Neuronal stem cell (in vitro differentiated cells): ENCODE data around the gene MTA1.
A peak's percentile ranks its signal among the peaks of the same experiment; 100 is the strongest.

ENCODE experiments used
- DNase-seq: peaks from one replicate; pipeline ENCODE4 v3.0.0-alpha.2; 2013; ENCODE audit warnings: low spot score
- H2AFZ ChIP-seq: one replicate; pipeline ENCODE4 v1.6.1; 2013; ENCODE audit warnings: mild to moderate bottlenecking, low read length, inconsistent platforms
- H2AK5ac ChIP-seq: 2 replicates; pipeline ENCODE4 v1.6.1; 2013; ENCODE audit warnings: low read depth, mild to moderate bottlenecking, inconsistent platforms, low read length, moderate library complexity, mixed read lengths
- H2BK120ac ChIP-seq: 2 replicates; pipeline ENCODE4 v1.6.1; 2013; ENCODE audit warnings: low read depth, mild to moderate bottlenecking, inconsistent platforms, low read length, moderate library complexity, mixed read lengths
- H2BK12ac ChIP-seq: one replicate; pipeline ENCODE4 v1.6.1; 2013; ENCODE audit warnings: low read length, inconsistent platforms
- H2BK15ac ChIP-seq: 2 replicates; pipeline ENCODE4 v1.6.1; 2013; ENCODE audit warnings: mild to moderate bottlenecking, low read length, inconsistent platforms, mixed read lengths
- H2BK5ac ChIP-seq: one replicate; pipeline ENCODE4 v1.6.1; 2013; ENCODE audit warnings: inconsistent platforms, mild to moderate bottlenecking, low read length, moderate library complexity
- H3K14ac ChIP-seq: one replicate; pipeline ENCODE4 v1.6.1; 2013; ENCODE audit warnings: low read length, inconsistent platforms
- H3K18ac ChIP-seq: 2 replicates; pipeline ENCODE4 v1.6.1; 2013; ENCODE audit warnings: low read length, inconsistent platforms
- H3K23ac ChIP-seq: 2 replicates; pipeline ENCODE4 v1.6.1; 2013; ENCODE audit warnings: low read depth, mild to moderate bottlenecking, mixed read lengths, low read length, inconsistent platforms; ENCODE audit not compliant: poor library complexity
- H3K27ac ChIP-seq: replicated peaks from 3 replicates; pipeline ENCODE4 v1.5.1; 2013; ENCODE audit warnings: low read length, inconsistent platforms
- H3K27me3 ChIP-seq, 3 experiments: 2 replicates each; pipeline ENCODE4 v1.6.1; 2013; ENCODE audit warnings: low read length in 3 of 3, mild to moderate bottlenecking in 2 of 3, inconsistent platforms in 1 of 3, low read depth in 1 of 3, mixed read lengths in 1 of 3, moderate library complexity in 1 of 3; ENCODE audit not compliant: control insufficient read depth in 3 of 3, insufficient read depth in 3 of 3
- H3K36me3 ChIP-seq, 2 donors: replicated peaks in 1 of 2; 2 replicates each; pipeline ENCODE4 v1.6.1; 2013; ENCODE audit warnings: low read length in 2 of 2; ENCODE audit not compliant: control insufficient read depth in 2 of 2, insufficient read depth in 2 of 2
- H3K4ac ChIP-seq: 2 replicates; pipeline ENCODE4 v1.6.1; 2013; ENCODE audit warnings: inconsistent platforms, mild to moderate bottlenecking, low read length, moderate library complexity
- H3K4me1 ChIP-seq, 2 donors: 1 replicate in 1 of 2; 2 replicates in 1 of 2; pipeline ENCODE4 v1.6.1; 2013; ENCODE audit warnings: low read length in 2 of 2, low read depth in 1 of 2; ENCODE audit not compliant: control insufficient read depth in 2 of 2, insufficient read depth in 1 of 2
- H3K4me2 ChIP-seq: one replicate; pipeline ENCODE4 v1.6.1; 2013; ENCODE audit warnings: mild to moderate bottlenecking, low read length, inconsistent platforms; ENCODE audit not compliant: insufficient read depth, poor library complexity, severe bottlenecking
- H3K4me3 ChIP-seq, 2 donors: 2 replicates each; pipeline ENCODE4 v1.5.1; 2013; ENCODE audit warnings: low read length in 2 of 2, mild to moderate bottlenecking in 2 of 2, inconsistent platforms in 1 of 2, moderate library complexity in 1 of 2
- H3K79me1 ChIP-seq: one replicate; pipeline ENCODE4 v1.6.1; 2013; ENCODE audit warnings: low read depth, mild to moderate bottlenecking, inconsistent platforms, low read length, moderate library complexity
- H3K9ac ChIP-seq: one replicate; pipeline ENCODE4 v1.6.1; 2013; ENCODE audit warnings: mild to moderate bottlenecking, low read depth, low read length, inconsistent platforms; ENCODE audit not compliant: poor library complexity
- H3K9me3 ChIP-seq, 2 donors: replicated peaks in 1 of 2; 2 replicates each; pipeline versions ENCODE3 to v1.6.1; 2013; ENCODE audit warnings: low read length in 2 of 2, mild to moderate bottlenecking in 2 of 2, inconsistent platforms in 1 of 2, low read depth in 1 of 2, mixed read lengths in 1 of 2, moderate library complexity in 1 of 2; ENCODE audit not compliant: control insufficient read depth in 2 of 2, insufficient read depth in 1 of 2
- H4K8ac ChIP-seq: one replicate; pipeline ENCODE4 v1.6.1; 2013; ENCODE audit warnings: low read depth, mild to moderate bottlenecking, inconsistent platforms, low read length, moderate library complexity
- H4K91ac ChIP-seq: one replicate; pipeline ENCODE4 v1.6.1; 2013; ENCODE audit warnings: low read length, low read depth, mild to moderate bottlenecking, inconsistent platforms; ENCODE audit not compliant: poor library complexity
- WGBS, 2 donors: extraction: QIAGEN DNeasy Blood & Tissue Kit; methylation state at CpG; one replicate each; pipeline ENCODE4 v1.1.7; 2013; ENCODE audit warnings: missing lambda C conversion rate in 2 of 2, mixed read lengths in 1 of 2; ENCODE audit not compliant: insufficient read length in 2 of 2, insufficient replicate concordance in 1 of 2; ENCODE audit errors: extremely low coverage in 2 of 2; 5-methylcytosine and 5-hydroxymethylcytosine counted together

The MTA1 gene

DNA sequence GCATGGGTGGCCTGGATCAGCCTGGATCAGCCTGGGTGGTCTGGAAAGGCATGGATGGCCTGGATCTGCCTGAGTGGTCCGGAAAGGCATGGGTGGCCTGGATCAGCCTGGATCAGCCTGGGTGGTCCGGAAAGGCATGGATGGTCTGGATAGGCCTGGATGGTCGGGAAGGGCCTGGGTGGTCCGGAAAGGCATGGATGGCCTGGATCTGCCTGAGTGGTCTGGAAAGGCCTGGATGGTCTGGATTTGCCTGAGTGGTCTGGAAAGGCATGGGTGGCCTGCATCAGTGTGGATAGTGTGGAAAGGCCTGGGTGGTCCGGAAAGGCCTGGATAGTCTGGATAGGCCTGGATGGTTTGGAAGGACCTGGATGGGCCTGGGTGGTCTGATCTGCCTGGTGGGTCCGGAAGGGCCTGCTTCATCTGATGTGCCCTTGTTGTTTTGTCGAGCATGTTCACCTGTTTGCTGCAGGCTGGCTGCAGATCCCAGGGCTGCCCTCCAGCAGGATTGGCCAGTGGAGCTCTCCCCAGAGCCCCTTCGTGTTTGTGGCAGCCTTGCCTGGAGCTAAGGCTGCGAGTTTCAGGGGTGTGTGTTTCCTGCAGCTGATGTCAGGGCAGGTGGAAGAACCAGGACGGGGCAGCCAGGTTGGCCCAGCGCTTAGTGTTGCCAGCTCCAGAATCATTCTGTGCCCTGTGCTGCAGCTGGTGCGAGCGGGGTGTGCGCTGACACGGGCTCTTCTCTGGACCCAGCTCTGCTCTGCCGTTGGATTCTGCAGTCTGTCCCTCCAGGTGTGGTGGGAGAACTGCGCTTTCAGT is 40.5 kb upstream of the MTA1 start:
- H3K36me3 ChIP-seq: peaks cover 11 to 41% of the 10 kb centered on the region in 2 donors
- no peak overlapping the region for H2BK5ac ChIP-seq
- no peak overlapping the region for H4K91ac ChIP-seq
- no peak overlapping the region for H2AK5ac ChIP-seq
- no peak overlapping the region for H2AFZ ChIP-seq
- H3K23ac ChIP-seq: no peak overlapping the region
- WGBS, 2 donors: no CpG with 5 or more reads among the region's 17 CpGs
- H3K9ac ChIP-seq: no peak overlapping the region
- H2BK15ac ChIP-seq: no peak overlapping the region
- no peak overlapping the region for H2BK12ac ChIP-seq
- no peaks in the 10 kb centered on the region for H3K9me3 ChIP-seq
- no peak overlapping the region for H3K4me3 ChIP-seq
- no peak overlapping the region for H4K8ac ChIP-seq
- H3K79me1 ChIP-seq: peaks cover 8% of the 10 kb centered on the region
- no peak overlapping the region for H3K4ac ChIP-seq
- no peak for DNase-seq
- no peak overlapping the region for H3K18ac ChIP-seq
- no peaks in the 10 kb centered on the region for H3K4me1 ChIP-seq
- no peak overlapping the region for H2BK120ac ChIP-seq
- no peak overlapping the region for H3K27ac ChIP-seq
- H3K4me2 ChIP-seq: no peak overlapping the region
- H3K14ac ChIP-seq: no peak overlapping the region
- no peaks in the 10 kb centered on the region for H3K27me3 ChIP-seq

DNA sequence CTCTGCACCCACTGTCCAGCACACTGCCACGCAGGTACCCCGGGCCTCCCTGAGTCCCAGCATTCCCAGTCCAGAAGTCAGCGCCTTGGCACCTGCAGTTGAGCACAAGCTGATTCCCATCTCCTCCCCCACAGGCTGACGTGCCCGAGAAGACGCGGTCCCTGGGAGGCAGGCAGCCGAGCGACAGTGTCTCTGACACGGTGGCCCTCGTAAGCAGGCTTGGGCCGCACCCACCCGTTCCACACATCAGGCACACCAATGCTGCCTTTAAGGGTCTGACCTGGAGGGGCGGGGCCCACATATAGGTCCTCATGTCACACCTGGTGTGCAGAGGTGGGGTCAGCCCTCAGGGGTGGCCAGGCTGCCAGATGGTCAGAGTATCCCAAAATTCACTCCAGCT is 39.7 kb upstream of the MTA1 start:
- Histone ChIP-seq H2BK120ac (no peak overlapping the region), H3K9ac (peak overlapping the region; percentile 63), H4K8ac (no peak overlapping the region), H3K23ac (peak overlapping the region; percentile 65), H2BK15ac (no peak overlapping the region), H3K27ac (no peak overlapping the region), H2AFZ (no peak overlapping the region), H4K91ac (no peak overlapping the region), H3K4me1 (no peaks in the 10 kb centered on the region), H2AK5ac (no peak overlapping the region), H2BK5ac (no peak overlapping the region), H3K79me1 (peaks cover 8% of the 10 kb centered on the region), H3K4me3 (no peak overlapping the region), H3K4ac (no peak overlapping the region), H3K14ac (peak overlapping the region; percentile 38), H3K9me3 (no peaks in the 10 kb centered on the region), H3K36me3 (peaks cover 11 to 49% of the 10 kb centered on the region in 2 donors), H3K18ac (no peak overlapping the region), H3K4me2 (no peak overlapping the region), H3K27me3 (no peaks in the 10 kb centered on the region), H2BK12ac (no peak overlapping the region)
- DNase-seq: no peak
- whole genome bisulfite sequencing, 2 donors: no CpG with 5 or more reads among the region's 14 CpGs

DNA sequence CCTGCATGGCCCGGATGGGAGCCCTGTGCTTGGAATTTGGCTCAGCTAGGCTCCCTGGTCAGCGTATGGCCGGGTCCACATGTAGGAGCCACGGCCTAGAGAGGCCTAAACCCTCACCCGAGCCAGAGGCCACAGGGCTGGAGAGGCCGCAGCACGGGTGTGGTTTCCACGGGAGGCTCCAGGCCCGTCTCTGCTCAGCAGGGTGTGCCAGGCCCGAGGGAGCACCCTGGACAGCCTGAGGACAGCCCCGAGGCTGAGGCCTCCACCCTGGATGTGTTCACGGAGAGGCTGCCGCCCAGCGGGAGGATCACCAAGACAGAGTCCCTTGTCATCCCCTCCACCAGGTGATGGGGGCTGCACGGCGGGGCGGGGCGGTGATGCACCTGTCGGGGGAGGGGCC is 38.9 kb upstream of the MTA1 start:
- H3K4me3 ChIP-seq: no peak overlapping the region
- H4K91ac ChIP-seq: no peak overlapping the region
- peak overlapping the region; percentile 61 for H2AK5ac ChIP-seq
- no peak overlapping the region for H3K18ac ChIP-seq
- no peak overlapping the region for H2BK120ac ChIP-seq
- no peak overlapping the region for H3K23ac ChIP-seq
- no peaks in the 10 kb centered on the region for H3K4me1 ChIP-seq
- no peak overlapping the region for H2AFZ ChIP-seq
- H3K9ac ChIP-seq: peak overlapping the region; percentile 21
- H2BK12ac ChIP-seq: no peak overlapping the region
- DNase-seq: no peak
- H2BK5ac ChIP-seq: no peak overlapping the region
- H3K9me3 ChIP-seq: no peaks in the 10 kb centered on the region
- no peak overlapping the region for H3K4ac ChIP-seq
- H3K14ac ChIP-seq: no peak overlapping the region
- peaks cover 11 to 56% of the 10 kb centered on the region in 2 donors for H3K36me3 ChIP-seq
- H3K4me2 ChIP-seq: peak overlapping the region; percentile 2
- H4K8ac ChIP-seq: peak overlapping the region; percentile 52
- H3K27ac ChIP-seq: no peak overlapping the region
- H2BK15ac ChIP-seq: no peak overlapping the region
- H3K27me3 ChIP-seq: no peaks in the 10 kb centered on the region
- no CpG with 5 or more reads among the region's 19 CpGs for whole genome bisulfite sequencing, 2 donors
- peaks cover 8% of the 10 kb centered on the region for H3K79me1 ChIP-seq

DNA sequence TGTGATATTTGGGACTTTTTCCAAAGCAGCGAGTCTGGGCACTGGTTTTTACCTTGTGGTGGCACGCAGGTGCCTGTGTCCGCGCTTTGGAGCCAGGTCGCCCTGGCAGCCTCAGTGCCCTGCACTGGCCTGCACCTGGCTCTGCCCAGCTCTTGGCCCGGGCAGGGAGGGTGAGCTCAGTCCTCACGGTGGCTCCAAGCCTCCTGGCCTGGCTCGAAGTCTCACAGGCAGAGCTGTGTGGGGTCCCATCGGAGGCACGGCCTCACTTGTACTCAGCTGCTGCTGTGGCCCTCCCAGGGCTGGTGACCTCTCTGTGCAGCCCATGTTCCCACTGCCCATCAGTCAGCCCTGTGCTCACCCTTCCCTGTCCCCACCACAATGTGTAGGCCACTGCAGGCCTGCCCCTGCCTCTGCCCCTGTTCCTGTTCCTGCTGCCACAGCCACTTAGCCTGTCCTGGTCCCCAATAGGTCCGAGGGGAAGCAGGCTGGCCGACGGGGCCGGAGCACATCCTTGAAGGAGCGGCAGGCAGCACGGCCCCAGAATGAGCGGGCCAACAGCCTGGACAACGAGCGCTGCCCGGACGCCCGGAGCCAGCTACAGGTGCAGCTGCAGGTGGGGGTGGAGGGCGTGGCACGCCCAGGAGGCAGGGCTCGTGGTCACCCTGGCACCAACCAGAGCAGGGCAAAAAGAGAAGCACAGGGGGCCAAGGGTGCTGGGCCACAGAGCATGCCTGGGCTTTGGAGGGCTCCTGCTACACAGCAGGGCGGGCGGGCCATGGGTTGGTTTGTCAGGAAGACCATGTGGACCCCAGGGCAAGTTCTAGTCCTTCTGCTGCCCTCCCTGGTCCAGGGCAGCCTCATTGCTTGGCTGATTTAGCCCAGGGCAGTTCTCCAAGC is 37.9 kb upstream of the MTA1 start:
- Histone ChIP-seq H3K4me3 (peak overlapping the region in 1 of 2 donors; percentile 4), H2AFZ (no peak overlapping the region), H3K9me3 (no peaks in the 10 kb centered on the region), H3K14ac (peak overlapping the region; percentile 39), H3K36me3 (peaks cover 11 to 63% of the 10 kb centered on the region in 2 donors), H2AK5ac (no peak overlapping the region), H3K9ac (peak overlapping the region; percentile 9), H3K27ac (no peak overlapping the region), H4K91ac (no peak overlapping the region), H2BK5ac (peak overlapping the region; percentile 75), H2BK12ac (no peak overlapping the region), H4K8ac (no peak overlapping the region), H2BK15ac (no peak overlapping the region), H3K79me1 (peaks cover 4% of the 10 kb centered on the region), H3K4ac (no peak overlapping the region), H2BK120ac (no peak overlapping the region), H3K4me1 (no peaks in the 10 kb centered on the region), H3K23ac (no peak overlapping the region), H3K4me2 (no peak overlapping the region), H3K18ac (no peak overlapping the region), H3K27me3 (no peaks in the 10 kb centered on the region)
- no CpG with 5 or more reads among the region's 27 CpGs for WGBS, 2 donors
- DNase-seq: no peak
